Astrocyte (in vitro differentiated cells and primary cell): ENCODE results near the gene IL17RD.

Experiments
- CTCF ChIP-seq: IDR thresholded peaks from 2 replicates; pipeline ENCODE4 v1.5.1; 2011; ENCODE audit warnings: low read depth, mild to moderate bottlenecking, inconsistent platforms, low read length, moderate library complexity; ENCODE audit not compliant: insufficient read depth
- EZH2 ChIP-seq: IDR thresholded peaks from 2 replicates; pipeline ENCODE4 v1.6.1; 2012; ENCODE audit warnings: mild to moderate bottlenecking, low read length, inconsistent platforms; ENCODE audit not compliant: insufficient read depth

- no peak for TF ChIP-seq CTCF
- no peak for TF ChIP-seq EZH2
Measured at GRCh38 chr3:57074135-57074534, 91.0 kb downstream of the IL17RD start.
